Testis (tissue), 2 donors: ENCODE data around the gene GNAO1.

Experiments
- CTCF ChIP-seq, 3 experiments: fragments of 450-650 bp in 2 of 3; fragments of 200-600 bp in 1 of 3; sonication (generic) in 1 of 3; IDR thresholded peaks; one replicate each; pipeline ENCODE4 v1.5.1; 2016 to 2019; ENCODE audit warnings: antibody characterized with exemption in 3 of 3, mild to moderate bottlenecking in 2 of 3, moderate library complexity in 1 of 3
- POLR2A ChIP-seq: fragments of 450-650 bp; IDR thresholded peaks from one replicate; pipeline ENCODE4 v1.6.1; 2017; ENCODE audit warnings: antibody characterized with exemption, mild to moderate bottlenecking, moderate library complexity

GRCh38 chr16:56270828-56271227 lies 79.5 kb downstream of the GNAO1 start:
- TF ChIP-seq CTCF (IDR thresholded peaks at IDR 0.05), result no peak
- no peak for TF ChIP-seq POLR2A
